HG03095 (cell line): ENCODE results near the gene LRRC23.

Experiments
- ATAC-seq: cut with Tn5 transposase; IDR thresholded peaks from one replicate; pipeline ENCODE4 v1.9.1; 2021; ENCODE audit warnings: moderate library complexity; ENCODE audit not compliant: unreplicated experiment

LRRC23 gene

GRCh38 chr12:6923851-6924250, 19.2 kb downstream of the LRRC23 start:
- no peak for ATAC-seq

GRCh38 chr12:6925239-6925539, 20.6 kb downstream of the LRRC23 start:
- no peak for ATAC-seq

DNA sequence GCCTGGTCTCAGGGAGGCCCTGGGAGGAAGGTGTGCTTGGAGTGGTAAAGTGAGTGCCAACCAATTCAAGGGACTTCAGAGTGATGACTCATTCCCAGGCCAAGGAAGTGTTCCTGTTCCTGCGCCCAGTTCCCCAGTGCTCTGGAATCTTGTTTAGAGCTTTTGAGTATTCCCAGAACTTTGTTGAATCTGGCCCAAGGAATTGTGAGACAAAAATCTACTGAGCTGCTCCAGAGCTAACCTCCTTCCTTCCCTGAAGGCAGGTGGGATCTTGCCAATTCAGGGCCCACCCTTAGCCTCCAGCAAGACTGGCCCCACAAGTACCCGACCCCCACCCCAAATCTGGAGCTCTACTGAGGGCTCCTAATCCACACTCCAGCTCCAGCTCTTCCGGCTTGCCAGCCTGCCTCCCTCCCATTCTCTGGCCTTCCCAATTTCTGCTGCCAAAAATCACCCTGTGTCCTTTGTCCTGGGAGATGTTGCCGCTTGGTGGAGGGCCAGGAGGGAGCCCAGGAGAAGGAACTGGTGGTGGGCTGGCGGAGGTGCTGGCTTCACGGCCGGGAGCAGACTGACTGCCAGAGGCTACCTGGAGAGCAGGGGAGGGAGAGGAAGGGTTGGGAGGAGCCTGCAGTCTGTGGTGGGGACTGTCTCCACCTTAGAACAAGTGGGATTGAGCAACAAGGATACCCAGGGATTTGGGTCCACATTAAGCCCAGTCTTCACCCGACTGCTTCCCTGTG, 21.1 kb downstream of the LRRC23 start:
- no peak for ATAC-seq

- ATAC-seq: no peak
These were observed 22.9 kb downstream of the LRRC23 start, which contains the start of gene ATN1 for GRCh38 chr12:6927379-6928021. Gene ATN1 (plus strand): TSS chr12:6927959. CDS start chr12:6934002, 6,043 bp downstream.

- no peak for ATAC-seq
These were observed 23.5 kb downstream of the LRRC23 start for GRCh38 chr12:6928022-6928702.

- no peak for ATAC-seq
These were observed 24.2 kb downstream of the LRRC23 start for GRCh38 chr12:6928703-6929407.

DNA sequence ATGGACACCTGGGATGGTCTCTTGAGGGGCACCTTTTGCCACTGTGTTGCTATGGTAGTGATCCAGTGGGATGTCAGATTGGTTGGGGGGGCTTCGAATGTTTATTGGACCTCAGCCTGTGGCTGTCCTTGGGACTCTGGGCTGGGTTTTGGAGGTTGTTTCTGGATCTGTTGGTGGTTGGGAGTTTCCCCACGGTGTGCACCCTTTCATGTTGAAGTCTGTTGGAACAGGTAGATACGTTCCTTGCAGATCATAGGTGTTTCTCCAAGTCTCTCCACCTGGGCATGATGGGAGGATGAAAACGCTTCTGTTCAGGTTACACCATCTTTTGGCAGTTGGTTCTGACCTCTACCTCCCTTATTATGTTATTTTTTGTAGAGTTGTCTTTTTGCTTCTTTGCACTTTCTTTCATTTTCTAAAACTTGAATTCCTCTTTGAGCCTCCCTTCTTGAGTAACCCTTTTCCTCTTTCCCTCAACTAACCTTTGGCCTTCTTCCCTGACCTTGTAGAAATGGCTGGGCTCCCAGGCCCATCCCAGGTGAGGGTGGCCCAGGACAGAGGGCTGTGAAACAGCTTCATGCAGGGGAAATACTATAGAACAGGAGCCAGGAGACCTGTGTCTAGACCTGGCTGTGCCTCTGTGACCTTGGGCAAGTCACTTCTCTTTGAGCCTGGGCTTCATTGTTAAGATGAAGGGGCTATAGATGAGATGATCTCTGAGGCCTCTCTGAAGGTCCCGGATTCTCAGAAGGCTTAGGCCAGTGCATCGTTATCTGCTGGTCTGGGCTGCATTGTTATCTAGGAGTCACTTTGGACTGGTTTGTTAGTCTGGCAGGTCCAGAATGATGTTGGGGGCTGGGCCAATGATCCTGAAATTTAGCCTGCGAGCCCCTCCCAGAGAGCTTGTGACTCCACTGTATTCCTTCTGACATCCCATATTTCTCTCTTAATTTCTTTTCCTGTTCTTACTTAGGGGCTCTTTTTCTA, 25.1 kb downstream of the LRRC23 start:
- ATAC-seq: no peak

GRCh38 chr12:6932766-6933165, 28.1 kb downstream of the LRRC23 start:
- no peak for ATAC-seq

- no peak for ATAC-seq
These were observed 29.5 kb downstream of the LRRC23 start for GRCh38 chr12:6934110-6934509.

GRCh38 chr12:6935371-6936193, 31.0 kb downstream of the LRRC23 start:
- ATAC-seq: no peak

- no peak for ATAC-seq
These were observed 31.6 kb downstream of the LRRC23 start for GRCh38 chr12:6936194-6936635.

- ATAC-seq: no peak
These were observed 32.2 kb downstream of the LRRC23 start for GRCh38 chr12:6936636-6937480.

- ATAC-seq: peak; percentile 83
These were observed 33.1 kb downstream of the LRRC23 start for GRCh38 chr12:6937481-6938352.

- no peak for ATAC-seq
These were observed 34.0 kb downstream of the LRRC23 start for GRCh38 chr12:6938353-6939190.

- ATAC-seq: no peak
These were observed 34.5 kb downstream of the LRRC23 start for GRCh38 chr12:6939191-6939540.

- ATAC-seq: no peak
These were observed 36.6 kb downstream of the LRRC23 start for GRCh38 chr12:6941267-6941666.

- ATAC-seq: no peak
These were observed 37.2 kb downstream of the LRRC23 start for GRCh38 chr12:6941782-6942181.
